NAMALWA (cell line): ENCODE results near the gene RNF130.

Experiments
- DNase-seq: peaks from one replicate; pipeline ENCODE4 v3.0.0-alpha.2; 2015; ENCODE audit warnings: low spot score

Gene RNF130

DNA sequence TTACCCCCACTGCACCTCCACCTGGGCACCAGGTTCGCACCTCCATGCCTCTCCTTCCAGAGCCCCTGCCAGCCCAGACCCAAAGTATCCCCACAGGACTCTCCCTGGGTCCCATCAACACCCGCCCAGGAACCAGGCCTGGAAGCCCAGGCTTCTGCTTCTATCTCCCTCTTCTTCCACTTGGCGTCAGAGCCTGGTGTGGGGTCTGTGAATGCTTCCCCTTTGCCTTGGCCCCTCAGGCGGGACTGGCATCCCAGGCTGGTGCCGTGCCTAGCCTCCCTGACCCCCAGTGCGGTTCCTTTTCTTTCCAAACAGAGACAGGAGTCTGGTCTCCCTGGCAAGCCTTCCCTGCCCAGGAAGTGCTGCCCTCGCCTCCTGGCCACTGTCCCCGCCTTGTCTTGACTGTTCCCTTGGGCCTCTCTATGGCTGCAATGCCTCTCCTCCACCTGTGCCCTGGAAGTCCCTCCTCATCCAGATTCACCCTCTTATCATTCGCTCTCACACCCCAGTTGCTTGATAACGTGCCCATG is 156.1 kb downstream of the RNF130 start:
- DNase-seq = no peak

DNA sequence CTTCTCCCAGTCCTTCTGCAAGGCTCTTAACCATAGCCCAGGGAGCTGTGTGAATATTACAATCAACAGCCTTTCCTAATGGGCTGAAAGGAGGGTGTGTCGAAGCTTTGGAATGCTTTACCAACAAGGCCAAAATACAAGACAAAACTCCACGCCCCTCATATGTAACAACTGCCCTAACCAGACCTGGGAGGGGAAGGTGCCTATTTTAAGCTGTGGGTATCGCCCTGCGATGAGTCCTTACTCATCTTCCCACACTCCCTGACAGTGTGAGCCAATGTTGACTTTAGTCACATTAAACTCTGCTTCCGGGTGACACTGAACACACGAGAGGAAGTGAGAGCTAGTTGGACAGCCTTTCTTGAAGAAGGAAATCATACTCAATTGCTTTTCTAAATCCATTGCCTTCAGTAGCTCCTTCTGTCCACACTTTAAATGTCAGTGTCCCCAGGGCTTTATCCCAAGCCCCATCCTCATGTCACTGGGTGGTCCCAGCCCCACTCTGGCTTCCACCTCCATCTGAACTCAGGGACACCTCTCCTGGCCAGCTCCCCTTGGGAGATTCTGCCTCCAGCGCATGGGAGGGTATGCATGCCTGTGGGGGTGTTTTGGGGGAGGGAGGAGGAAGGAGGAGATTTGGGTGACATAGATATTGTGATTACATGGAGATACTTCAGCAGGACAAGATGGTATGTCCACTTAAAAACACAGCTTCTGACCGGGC is 157.4 kb downstream of the RNF130 start:
- no peak for DNase-seq

DNA sequence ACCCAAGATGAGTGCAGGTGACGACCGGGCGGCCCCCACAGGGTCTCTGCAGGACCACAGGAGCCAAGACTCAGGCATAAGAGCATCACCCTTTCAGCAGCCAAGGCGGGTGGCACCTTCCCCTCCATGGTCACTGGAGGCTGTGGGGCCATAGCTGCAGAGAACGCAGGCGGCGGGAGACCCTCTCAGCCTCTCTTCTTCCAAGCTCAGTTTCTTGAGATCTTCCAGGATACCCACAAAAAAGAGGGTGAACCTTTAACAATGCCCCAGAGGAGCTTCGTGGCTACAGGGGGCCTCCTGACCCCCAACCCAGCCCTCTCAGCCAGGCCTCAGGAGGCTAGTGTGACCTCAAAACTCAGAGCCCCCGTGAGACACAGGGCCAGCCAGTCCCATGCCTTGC is 158.1 kb downstream of the RNF130 start:
- no peak for DNase-seq

DNA sequence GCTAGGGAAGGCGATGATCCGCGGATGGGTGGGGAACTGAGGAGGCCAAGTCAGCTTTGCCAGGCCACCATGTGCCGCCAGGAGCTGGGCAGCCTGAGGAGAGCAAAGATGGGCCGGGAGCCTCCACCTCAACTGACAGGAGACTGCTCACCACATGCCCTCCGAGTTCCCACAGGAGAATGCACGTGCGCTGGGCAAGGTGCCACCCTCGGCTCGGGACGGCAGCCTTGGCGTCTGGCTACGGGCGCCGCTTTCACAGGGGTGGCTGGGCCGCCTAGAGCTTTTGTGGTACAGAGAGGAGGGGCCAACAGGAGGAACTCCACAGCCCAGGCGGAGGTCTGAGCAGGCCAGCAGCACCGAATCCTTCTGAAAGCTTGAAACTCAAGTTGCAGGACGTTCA is 158.6 kb downstream of the RNF130 start:
- DNase-seq = no peak

DNA sequence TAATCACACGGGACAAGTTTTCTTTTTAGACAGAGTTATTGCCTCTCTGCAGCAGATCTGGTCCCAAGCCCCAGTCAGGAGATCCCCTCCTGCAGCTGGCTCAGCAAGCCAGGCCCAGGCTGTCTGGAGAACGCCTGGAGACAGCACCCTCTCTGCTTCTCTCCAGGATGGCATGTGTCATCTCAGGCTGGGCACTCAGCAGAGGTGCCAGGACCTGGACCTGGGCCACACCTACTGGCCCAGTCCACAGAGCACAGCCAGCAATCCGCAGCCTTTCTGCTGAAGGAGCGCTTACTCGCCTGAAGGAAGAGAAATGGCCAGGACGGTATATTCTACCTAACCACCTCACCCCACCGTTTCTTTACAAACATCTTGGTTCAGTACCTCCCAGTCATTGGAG is 159.2 kb downstream of the RNF130 start:
- DNase-seq = no peak

DNA sequence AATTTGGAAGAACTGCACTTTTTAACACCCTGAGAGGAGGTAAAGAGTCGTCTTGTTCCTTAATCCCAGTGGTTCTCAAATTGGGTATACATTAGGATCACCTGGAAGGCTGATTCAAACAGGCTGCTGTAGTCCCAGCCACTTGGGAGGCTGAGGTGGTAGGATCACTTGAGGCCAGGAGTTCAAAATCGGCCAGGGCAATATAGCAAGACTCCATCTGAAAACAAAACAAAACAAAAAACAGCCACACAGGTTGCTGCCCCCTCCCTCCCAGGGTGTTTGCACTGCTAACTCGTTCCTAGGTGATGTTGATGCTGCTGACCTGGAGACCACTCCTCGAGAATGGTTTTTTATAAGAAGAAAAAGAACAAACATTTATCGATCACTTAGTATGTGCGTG is 162.3 kb downstream of the RNF130 start:
- DNase-seq = no peak

DNA sequence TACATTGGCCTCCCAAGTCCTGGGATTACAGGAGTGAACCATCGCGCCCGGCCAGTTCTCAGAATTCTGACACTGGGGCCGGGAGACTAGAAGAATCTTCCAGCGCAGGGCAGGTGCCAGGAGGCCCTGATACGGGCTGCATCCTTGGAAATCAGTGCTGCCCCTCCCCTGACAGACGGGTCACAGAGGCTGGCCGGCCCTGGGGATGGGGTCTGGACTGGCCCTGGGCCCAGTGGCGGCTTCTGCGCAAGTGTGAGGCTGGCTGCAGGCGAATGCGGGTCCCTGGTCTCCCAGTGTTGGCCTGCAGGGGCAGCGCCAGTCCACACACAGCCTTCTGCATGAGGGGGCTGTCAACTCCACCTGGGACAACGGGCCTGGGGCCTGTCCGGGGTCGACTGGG is 163.0 kb downstream of the RNF130 start:
- no peak for DNase-seq

DNA sequence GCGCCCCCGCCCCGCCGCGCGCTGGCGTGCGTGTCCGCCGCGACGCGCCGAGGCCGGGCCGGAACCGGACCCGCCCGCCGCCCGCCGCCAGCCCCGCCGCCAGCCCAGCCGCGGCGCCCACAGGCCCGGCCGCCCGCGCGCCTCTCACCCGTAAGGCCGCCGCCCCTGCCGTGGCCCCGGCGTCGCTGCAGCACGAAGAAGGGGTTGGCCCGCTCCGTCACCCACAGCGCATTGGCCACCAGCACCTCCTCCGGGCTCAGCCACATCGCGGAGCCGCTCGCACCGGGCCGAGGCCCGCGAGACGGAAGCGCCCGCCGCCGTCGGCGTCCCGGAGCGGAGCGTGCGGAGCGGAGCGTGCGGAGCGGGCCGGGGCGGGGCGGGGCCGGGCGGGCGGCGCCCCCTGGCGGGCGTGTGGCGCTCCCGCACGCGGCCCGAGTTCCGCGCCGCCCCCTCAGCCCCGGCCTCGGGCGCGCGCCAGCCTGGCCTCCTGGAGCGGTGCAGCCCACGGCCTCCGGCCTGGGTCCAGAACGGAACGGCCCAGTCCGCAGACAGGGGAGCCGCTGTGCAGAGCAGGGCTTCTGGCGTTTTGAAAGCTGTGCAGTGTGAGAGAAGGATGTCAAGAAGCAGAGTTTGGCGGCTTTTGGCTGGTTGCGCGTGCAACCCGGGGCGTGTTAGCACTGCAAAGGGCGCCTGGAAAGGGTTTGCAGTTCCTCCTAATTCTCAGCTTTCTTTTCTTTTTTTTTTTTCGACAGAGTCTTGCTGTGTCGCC is 163.8 kb downstream of the RNF130 start, which contains the start of gene TBC1D9B:
TBC1D9B (minus strand) TSS at position 342 of the 769 bp plus-strand sequence; CDS start at position 266, 76 bp downstream.
- DNase-seq = peak; percentile 75

DNA sequence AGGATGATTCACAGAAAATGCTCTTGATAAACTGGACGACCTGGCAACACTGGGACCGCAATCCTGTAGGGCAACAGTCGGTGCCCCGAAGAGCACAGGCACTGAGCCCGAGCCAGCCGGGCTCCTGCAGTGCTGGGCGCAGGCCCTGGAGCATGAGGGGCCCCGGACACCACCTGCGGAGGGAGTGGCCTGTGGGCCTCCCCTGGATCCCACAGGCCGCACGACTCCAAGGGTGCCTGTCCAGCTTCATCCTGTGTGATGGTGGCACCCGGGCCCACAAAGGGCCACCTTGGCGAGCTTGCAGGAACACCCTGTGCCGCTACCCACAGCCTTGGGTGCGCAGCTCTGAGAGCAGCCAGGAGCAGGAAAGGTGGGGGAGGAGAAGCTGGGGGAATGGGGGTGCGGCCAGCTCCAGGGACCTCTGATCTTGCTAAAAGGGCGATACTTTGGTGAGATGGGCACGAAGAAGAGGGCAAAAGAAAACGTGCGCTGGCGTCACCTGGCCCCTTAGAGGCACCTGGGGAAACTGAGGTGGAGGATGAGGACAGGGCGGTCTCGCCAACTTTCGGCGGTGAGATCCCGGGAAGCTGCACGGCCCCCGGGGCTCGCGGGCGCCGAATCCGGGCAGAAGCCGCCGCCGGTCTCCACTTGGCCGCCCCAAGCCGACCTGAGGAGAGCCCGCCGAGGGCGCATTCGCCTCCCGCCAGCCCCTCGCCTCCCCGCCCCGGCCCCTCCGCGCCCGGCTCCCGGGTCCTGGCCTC is 164.6 kb downstream of the RNF130 start:
- DNase-seq = peak; percentile 22

DNA sequence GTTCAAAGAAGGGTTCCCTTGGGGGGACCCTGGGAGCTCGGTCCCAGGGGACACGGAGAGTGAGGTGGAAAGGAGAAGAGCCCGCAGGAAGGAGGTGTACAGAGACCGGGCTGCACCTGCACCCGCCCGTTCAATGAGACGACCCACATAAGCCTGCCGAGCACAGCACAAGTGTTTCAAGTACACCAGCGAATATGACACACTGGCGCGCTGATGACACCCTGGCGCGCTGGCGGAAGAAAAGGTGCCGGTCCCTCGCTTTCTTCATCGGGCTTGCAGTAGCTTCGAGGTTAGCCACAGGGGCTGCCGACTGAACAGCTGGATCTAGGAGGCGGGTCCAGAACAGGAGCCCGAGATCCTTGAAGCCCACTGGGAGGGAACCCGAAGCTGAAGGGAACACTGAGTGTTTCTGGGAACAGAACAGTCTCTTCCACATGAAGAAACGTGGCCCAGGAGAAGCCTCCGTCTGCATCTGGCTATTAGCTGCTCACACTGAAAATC is 165.2 kb downstream of the RNF130 start:
- no peak for DNase-seq

DNA sequence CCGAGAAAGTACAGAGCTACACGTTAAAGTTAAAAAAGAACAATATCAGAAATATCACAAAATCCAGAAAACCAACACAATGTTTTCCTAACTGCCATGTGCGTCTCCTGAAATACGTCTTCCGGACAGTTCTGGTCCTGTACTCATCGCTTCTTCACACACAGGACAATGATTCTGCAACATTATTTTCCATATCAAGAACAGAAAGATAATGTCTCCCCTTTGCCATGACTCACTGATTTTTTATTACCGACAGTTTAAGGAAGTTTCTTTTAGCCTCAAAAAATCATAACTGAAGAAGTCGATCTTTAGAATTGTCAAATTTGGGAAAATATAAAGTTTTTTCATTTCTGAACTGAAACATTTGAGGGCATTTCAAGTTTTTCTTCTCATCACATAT is 166.4 kb downstream of the RNF130 start:
- DNase-seq = no peak
